ENCODE results near the gene CUX1. TPM values are rescaled to one million over a fixed set of nuclear protein-coding genes. Genes with fewer than 3 reads are reported as not detected.
A peak's percentile ranks its signal among the peaks of the same experiment; 100 is the strongest.

CUX1 gene
- total RNA-seq, 3 donors from 2014 or later = 35.1 to 54.4 (median 41.1) TPM

DNA sequence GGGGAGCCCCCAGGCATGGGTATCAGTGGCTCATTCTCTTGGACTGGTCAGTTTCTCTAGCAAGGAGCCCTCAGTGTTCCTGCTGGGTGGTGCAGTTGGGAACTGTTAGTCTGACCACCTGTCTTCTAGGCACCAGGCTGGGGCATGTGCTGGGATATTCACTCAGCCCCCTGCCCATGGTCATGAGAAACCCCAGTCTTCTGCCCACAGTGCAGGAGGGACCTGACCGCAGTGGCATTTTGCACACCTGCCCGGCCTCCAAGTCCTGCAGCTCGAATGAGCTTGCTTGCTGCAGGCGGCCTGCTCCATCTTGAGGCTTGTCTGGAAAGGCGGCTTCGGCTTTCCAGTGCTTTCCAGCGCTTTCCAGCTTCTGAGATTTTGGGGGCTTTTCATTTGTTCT is 36.3 kb downstream of the CUX1 start:
- H3K4me3 ChIP-seq = no peak overlapping the region
- H3K27ac ChIP-seq = no peak overlapping the region
- no peaks in the 10 kb centered on the region for H3K4me1 ChIP-seq
- H3K9me3 ChIP-seq = no peaks in the 10 kb centered on the region
- TF ChIP-seq POLR2A (IDR thresholded peaks at IDR 0.05) = no peak
- TF ChIP-seq, protein P1, sequence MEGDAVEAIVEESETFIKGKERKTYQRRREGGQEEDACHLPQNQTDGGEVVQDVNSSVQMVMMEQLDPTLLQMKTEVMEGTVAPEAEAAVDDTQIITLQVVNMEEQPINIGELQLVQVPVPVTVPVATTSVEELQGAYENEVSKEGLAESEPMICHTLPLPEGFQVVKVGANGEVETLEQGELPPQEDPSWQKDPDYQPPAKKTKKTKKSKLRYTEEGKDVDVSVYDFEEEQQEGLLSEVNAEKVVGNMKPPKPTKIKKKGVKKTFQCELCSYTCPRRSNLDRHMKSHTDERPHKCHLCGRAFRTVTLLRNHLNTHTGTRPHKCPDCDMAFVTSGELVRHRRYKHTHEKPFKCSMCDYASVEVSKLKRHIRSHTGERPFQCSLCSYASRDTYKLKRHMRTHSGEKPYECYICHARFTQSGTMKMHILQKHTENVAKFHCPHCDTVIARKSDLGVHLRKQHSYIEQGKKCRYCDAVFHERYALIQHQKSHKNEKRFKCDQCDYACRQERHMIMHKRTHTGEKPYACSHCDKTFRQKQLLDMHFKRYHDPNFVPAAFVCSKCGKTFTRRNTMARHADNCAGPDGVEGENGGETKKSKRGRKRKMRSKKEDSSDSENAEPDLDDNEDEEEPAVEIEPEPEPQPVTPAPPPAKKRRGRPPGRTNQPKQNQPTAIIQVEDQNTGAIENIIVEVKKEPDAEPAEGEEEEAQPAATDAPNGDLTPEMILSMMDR (IDR thresholded peaks at IDR 0.05) = no peak
- no peak for TF ChIP-seq POLR2AphosphoS5 (IDR thresholded peaks at IDR 0.05)
- H3K36me3 ChIP-seq = no peaks in the 10 kb centered on the region
- no peaks in the 10 kb centered on the region for H3K27me3 ChIP-seq
- no peak for DNase-seq (ENCODE audit: low spot score in 2 of 2)
- intact Hi-C loops (cut with DNase I; ENCODE audit: low total_unique reads) = no loop called here

DNA sequence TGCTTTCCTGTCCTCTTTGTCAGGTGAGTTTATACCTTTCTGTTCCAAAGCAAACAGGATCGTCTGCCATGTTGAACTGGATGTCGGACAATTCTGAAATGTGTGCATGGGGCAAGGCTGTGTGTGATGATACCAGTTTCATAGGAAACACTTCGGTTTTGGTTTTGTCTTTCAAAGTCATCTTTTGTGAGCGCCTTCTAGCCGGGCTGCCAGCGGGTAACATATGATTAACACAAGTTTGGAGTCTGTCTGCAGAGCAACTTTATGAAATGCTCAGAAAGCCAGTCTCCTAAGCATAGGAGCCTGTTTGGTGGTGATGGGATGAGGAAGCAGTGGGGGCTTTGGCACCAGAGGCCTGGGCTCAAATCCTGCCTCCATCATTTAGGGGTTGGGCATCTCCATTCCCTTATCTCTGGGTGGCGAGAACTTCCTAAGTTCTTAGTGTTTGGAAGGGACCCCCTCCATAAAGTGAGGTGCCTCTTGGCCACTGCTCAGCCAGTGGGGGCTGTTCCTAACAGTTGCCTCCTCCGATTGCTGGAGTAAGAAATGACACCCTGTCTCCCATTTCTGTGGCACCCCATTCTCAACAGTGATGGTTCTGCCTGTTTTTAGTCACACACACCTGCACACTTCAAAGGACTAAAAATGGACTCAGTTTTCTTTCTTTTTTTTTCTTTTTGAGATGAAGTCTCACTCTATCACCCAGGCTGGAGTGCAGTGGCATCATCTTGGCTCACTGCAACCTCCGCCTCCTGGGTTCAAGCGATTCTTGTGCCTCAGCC is 36.8 kb downstream of the CUX1 start:
- Histone ChIP-seq H3K27ac (no peak overlapping the region), H3K36me3 (no peaks in the 10 kb centered on the region), H3K27me3 (no peaks in the 10 kb centered on the region), H3K4me1 (no peaks in the 10 kb centered on the region), H3K4me3 (no peak overlapping the region), H3K9me3 (no peaks in the 10 kb centered on the region)
- intact Hi-C loops (cut with DNase I; ENCODE audit: low total_unique reads) = no loop called here
- no peak for DNase-seq (ENCODE audit: low spot score in 2 of 2)
- TF ChIP-seq POLR2AphosphoS5 (IDR thresholded peaks at IDR 0.05) (no peak), POLR2A (IDR thresholded peaks at IDR 0.05) (no peak)
- TF ChIP-seq, protein P1 (IDR thresholded peaks at IDR 0.05) = no peak

GRCh38 chr7:101856473-101857357 is 39.3 kb downstream of the CUX1 start:
- Histone ChIP-seq H3K4me1 (no peaks in the 10 kb centered on the region), H3K27ac (peak overlapping the region; percentile 84 to 91), H3K27me3 (no peaks in the 10 kb centered on the region), H3K4me3 (peak overlapping the region; percentile 26 to 48 (median 43)), H3K36me3 (no peaks in the 10 kb centered on the region), H3K9me3 (no peaks in the 10 kb centered on the region)
- TF ChIP-seq, protein P1 (IDR thresholded peaks at IDR 0.05) = peak in 2 of 3 donors; percentile 62 to 68
- TF ChIP-seq POLR2AphosphoS5 (IDR thresholded peaks at IDR 0.05) = peak in 1 of 3 donors; percentile 18
- no peak for TF ChIP-seq POLR2A (IDR thresholded peaks at IDR 0.05)
- DNase-seq (ENCODE audit: low spot score in 2 of 2) = peak; percentile 76 to 92
- intact Hi-C loops (cut with DNase I; ENCODE audit: low total_unique reads) = no loop called here

DNA sequence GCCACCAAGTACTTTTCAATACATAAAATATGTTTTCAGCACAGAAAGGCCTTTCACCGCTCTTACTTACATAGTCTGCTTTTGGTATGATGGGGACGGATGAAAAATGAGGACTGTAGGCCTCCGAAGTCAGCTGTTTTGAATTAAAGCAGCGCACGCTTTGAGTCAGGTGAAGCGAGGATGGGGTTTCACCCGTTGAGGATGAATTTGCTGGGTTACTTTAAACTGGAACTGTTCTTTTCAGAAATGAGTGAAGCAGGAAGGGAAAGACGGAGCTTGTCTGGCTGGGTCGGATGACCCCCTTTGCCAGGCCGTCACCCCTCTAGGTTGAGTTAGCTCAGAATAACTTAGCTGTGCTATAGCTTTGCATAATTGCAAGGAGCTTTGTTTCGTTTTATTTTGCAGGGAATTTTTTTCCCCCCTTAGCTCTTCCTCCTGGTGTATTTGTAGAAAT is 40.0 kb downstream of the CUX1 start:
- TF ChIP-seq, protein P1 (IDR thresholded peaks at IDR 0.05) = no peak
- TF ChIP-seq POLR2A (IDR thresholded peaks at IDR 0.05) = no peak
- TF ChIP-seq POLR2AphosphoS5 (IDR thresholded peaks at IDR 0.05) = no peak
- H3K27ac ChIP-seq = peak overlapping the region; percentile 84 to 91
- DNase-seq (ENCODE audit: low spot score in 2 of 2) = no peak
- no peaks in the 10 kb centered on the region for H3K36me3 ChIP-seq
- H3K27me3 ChIP-seq = no peaks in the 10 kb centered on the region
- intact Hi-C loops (cut with DNase I; ENCODE audit: low total_unique reads) = no loop called here
- no peaks in the 10 kb centered on the region for H3K4me1 ChIP-seq
- H3K4me3 ChIP-seq = peak overlapping the region in 2 of 3 donors; percentile 43 to 48
- H3K9me3 ChIP-seq = no peaks in the 10 kb centered on the region

Measured in breast epithelium (tissue), 4 donors.